Fibroblast of skin of left quadriceps (primary cell): ENCODE measurements around the gene MCIDAS.

Experiments
- DNase-seq, 2 experiments: peaks; one replicate each; pipeline ENCODE4 v3.0.0-alpha.2; 2013; ENCODE audit warnings: low read depth in 2 of 2

The MCIDAS gene

DNA sequence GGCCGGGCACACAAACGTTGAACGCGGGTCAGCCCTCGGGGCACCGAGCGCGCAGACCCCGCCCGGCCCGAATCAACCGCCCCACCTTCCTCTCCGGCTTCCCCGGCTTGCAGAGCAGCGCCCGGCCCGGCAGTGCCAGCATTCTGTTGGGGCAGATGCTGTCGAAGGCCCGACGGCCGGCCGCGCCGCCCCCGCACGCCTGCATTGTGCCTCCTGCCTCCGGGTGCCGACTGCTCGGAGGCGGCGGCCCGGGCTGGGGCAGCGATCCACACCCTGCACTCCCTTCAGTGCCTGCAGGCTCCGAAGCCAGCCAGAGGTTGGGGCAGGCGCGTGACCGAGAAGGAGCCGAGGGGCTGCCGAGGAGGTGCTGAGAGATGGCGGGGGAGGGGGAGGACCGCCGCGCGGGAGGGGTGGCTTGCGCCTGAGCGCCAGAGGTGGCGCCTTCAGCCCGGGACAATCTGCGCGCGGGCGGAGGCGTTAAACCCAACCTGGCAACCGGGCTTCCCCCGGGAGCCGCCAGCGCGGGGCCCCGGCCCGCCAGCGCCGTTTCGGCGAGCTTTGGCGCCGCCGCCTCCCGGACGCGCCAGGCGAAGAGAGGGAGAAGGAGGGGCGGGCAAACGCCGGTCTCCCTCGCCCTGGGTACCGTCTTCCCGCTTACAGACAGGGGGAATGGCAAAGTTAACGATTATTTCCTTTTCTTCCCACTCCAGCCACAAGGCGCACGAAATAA, at the start of gene MCIDAS:
Gene MCIDAS (minus strand): TSS at position 382 of the 730 bp plus-strand sequence. CDS start 177 bp downstream, at position 205.
- no peak for DNase-seq

DNA sequence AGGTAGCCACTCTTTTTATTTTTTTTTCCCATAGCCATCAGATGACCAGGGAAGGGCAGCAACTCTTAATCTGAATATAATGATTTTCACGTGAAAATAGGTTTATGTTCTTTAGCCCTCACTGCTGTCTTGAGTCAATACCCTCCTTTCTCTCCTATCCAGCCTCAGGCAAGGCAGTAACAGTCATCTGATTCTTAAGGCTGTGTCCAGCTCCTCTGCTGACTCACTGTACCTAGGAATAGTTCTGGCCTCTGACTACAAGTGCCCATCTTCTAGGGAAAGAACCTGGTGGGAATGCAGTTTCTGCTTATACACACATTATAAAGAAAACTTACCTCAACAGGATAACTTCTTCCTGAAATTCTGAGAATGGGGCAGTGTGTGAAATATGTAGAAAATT, 49.7 kb upstream of the MCIDAS start:
- no peak for DNase-seq

DNA sequence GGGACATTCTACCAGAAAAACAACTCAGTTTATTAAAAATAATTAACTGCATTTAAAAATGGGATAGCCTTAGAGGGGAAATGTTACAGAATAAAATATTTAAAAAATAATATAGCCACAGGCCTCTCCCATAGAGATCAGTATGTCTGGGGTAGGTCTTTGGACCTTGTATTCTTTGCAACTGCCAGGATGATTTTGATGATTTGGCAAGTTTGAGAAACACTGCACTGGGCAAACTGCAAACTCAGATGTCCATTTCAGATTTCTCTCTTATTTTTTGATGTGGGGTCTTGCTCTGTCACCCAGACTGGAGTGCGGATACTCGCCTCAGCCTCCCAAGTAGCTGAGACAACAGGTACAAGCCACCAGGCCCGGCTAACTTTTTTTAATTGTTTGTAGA, 31.2 kb upstream of the MCIDAS start:
- no peak for DNase-seq

DNA sequence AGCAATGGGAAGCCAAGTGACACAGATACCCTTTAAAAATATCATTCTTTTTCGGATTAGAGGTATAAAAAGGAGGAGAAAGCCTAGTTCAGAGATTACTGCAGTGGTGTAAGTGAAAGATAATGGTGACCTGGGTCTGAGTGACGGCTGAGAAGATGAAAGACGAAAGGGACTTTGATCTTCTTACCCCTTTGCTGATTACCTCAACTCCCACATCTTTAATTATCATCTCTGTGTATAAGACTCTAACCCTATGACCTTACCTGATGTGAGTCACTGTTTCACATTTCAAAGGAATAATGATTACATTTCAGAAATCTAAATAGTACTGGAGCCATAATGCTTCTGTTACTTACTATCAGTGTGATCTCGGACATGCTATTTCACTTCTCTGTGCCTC, 27.7 kb upstream of the MCIDAS start:
- no peak for DNase-seq

DNA sequence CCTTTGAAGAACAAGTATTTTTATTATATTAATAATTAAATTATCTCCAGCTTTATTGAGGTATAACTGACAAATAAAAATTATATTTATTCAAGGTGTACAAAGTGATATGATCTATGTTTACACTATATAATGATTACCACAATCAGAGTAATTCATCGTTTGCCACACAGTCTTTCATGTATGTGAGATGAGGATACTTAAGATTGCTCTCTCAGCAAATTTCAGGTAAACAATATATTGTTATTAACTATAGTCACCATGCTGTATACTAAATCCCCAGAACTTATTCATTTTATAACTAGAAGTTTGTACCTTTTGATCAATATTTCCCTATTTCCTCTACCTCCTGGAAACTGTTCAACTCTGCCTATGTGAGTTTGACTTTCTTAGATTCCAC, 22.9 kb upstream of the MCIDAS start:
- no peak for DNase-seq

DNA sequence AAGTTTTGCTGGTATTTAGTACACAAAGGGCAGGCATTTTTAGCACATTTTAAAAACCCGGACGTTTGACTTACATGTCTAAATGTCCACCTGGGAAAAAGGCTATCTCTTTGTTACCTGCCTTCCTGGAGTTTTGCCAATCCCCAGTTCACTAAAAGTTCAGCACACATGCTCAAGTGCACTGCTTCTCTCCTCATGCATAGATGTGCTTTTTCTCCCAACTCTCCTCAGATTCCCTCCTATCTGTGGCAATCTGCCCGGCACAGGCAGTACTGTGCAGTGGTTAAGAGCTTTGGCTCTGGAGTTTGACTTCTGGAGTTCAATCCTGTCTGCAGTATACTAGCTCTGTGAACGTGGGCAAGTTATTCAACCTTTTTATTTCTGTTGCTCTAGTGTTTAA, 14.6 kb upstream of the MCIDAS start:
- no peak for DNase-seq

DNA sequence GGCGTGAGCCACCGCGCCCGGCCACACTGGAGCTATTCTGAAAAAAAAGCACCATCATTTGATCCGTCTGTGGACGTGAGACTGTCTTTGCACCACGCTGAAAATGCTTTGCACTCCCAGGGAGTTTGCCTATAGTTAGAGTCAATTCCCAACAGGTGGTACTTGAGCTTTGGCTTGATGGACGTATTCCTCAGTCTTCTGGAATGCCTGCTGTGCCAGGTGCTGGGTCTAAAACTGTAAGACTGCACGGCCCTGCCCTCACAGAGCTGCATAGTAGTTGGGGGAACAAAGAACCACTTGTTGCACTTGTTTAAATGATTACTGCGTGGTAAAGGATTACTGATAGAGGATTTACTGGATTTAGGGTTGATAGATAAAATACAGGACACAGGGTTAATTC, 9.7 kb upstream of the MCIDAS start:
- no peak for DNase-seq

DNA sequence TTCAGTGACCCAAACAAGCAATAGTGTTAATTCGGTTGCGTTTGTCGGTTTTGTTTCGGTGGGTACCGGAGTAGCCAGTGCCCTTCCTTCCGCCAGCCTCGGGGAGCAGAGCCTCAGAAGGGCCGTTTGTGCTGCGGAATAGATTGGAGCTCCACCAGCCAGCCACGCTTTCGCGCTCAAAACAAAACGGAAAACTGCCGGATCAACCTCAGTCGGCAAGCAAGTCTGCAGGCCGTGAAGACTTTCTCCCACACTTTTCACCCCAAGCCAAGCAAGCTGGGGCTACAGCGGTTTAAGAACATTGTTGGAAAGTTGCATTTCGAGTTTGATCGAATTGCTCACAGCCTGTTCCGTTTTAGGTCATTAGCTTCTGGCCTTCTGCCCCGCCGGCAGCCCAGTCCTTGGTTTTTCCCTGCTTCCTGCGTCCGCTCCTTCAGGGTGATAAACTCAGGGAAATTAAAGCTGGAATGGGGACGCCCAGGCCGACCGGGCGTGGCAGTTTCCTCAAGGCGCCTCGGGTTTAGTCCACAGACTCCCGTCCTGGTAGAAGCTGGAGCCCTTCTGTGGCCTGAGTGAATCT, 7.1 kb upstream of the MCIDAS start:
- DNase-seq = no peak

DNA sequence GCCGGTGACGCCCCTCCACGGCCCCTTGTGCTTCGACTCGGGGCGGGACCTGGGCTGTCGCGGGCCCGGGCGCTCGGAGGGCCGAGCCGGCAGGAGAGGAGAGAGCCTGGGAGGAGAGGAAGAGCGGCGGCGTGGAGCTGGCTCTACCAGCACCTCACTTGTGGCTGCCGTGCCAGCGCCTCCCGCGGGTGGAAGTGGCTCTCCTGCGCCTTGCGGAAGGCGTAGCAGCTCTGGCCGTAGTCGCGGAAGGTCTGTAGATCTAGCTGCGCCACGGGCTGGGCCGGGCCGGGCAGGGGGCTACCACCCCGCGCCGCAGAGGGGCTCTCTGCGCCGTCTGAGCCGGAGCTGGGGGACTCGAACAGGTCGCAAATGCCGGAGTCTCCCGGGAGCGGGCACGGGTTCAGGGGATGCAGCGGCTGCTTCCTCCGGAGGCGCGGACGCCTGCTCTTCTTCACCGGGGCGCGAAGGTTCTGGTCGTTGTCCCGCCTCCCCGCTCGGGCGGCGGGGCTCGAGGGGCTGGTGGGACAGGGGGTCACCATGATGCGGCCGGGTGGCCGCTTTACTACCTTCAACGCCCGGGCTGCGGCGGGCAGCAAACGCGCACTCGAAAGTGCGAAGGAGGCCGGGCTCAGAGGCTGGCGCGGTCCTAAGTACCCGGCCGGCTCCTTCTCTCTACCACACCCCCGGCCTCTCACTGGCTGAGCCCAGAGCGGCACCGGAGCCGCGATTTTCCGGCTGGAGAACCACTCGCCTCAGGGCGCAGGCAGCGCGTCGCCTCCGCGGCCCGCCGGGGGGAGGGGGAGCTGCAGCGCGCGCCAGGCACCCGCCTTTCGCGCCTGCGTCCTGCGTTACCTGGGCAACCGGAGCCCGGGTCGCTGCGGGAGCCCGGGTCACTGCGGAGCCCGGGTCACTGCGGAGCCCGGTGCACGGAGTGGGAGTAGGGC, 6.1 kb upstream of the MCIDAS start, which contains the start of gene CCNO:
Gene CCNO (minus strand): TSS at position 624 of the 944 bp plus-strand sequence. CDS start 85 bp downstream, at position 539.
- DNase-seq = no peak

DNA sequence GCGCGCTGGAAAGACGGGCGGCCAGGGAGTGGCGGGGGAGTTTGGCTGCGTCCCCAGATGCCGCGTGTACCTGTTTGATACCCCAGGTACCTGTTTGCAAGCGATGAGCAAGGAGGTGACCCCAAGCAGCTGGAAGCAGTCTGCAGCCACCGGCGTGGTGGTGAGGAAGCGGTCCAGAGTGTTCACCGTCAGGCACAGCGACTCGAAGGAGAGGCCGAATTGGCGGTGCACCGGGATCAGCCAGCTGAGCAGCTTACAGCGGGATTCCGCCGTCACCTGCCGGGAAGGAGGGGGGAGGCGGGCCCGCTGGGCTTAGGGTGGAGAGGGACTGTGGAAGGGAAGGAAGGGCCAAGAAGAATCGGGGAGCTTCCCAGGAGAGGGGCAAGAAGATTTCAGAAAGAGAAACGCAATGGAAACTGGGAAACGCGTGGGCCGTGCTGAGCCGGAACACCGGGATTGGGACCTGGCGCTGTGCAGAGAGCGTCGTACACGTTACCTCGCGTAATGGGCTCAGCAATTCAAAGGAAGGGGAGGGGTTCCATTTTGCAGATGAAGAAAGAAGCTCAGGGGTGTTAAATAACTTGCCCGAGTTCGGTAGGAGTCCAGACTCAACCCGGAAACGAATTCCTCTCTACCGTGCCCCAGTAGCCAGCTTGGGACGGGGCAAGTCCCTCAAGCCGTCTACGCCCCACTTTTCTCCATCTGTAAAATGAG, 5.3 kb upstream of the MCIDAS start:
- no peak for DNase-seq

DNA sequence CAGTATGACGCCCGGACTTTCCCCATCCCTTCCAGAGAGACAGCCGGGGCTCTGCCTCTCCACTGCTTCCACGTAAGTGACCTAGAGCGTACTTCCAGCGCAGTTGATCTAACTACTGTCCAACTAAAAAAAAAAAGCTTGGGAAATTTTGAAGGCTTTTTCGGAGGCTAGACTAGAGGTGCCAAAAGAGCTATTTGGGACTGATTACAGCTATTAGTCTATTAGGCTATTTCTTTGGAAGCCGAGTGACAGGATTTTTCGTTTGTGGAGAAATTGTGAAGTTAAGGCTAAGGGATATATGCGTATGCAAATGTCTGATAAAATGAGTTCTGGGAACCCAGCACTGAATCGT, 4.8 kb upstream of the MCIDAS start:
- no peak for DNase-seq

DNA sequence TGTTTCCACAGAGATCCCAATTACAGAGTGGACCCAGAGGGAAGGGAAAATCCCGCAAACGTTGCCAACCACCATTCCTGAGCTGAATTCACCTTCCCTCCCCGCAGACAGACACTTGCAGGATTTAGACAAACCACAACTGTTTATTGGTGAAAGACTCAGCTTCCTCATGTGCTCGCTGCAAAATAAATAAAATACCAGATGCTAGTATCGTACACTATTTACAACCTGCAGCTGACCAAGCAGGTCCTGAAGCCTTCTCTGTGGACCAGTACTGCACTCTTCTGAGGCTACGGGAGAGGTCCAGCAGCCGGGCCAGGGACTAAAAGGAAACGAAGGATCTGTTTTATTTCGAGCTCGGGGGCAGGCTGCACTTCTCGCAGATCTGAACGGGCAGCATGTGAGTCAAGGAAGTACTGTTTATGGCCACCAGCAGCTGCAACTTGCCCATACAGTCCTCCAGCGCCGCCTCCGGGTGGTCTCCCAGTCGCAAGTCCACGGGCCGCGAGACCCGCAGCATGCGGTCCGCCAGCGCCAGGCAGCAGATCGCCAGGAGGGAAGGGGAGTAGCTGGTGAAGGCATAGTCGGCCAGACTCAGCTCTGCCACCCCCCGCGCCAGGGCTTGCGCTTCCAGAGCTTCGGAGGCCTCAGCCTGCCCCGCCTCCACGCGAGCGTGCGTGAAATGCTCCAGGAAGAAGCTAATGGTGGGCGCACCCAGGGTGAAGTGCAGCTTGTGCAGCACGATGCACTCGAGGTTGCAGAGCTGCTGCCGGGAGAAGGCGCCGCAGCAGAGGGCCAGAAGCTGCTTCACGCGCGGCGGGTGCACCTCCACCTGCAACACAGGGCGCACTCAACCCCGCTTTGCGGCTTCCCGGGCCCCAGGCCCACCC, 4.2 kb upstream of the MCIDAS start:
- DNase-seq = no peak

DNA sequence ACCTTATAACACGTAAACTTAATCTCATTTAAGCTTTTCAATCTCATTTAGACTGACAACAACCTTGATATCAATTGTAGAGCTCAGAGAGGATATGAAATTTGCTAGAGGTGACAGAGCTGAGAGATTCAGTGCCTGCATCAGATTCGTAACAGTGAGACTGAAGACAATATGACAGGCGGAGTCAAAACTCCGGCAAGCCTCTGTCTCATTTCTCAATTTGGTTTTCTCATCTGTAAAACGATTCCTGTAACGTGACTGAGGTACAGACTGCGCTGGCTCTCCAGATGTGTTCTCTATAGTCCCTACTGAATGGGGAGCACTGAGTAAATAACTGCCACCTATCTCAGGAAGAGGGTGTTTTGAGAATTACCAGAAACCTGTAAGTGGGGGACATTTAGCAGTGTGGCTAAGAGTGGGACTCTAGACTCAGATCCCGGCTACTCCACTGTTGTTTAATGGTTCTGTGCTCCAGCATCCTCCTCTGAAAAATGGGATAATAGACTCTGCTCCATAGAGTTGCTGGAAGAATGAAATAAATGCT, 3.0 kb upstream of the MCIDAS start:
- DNase-seq = no peak

DNA sequence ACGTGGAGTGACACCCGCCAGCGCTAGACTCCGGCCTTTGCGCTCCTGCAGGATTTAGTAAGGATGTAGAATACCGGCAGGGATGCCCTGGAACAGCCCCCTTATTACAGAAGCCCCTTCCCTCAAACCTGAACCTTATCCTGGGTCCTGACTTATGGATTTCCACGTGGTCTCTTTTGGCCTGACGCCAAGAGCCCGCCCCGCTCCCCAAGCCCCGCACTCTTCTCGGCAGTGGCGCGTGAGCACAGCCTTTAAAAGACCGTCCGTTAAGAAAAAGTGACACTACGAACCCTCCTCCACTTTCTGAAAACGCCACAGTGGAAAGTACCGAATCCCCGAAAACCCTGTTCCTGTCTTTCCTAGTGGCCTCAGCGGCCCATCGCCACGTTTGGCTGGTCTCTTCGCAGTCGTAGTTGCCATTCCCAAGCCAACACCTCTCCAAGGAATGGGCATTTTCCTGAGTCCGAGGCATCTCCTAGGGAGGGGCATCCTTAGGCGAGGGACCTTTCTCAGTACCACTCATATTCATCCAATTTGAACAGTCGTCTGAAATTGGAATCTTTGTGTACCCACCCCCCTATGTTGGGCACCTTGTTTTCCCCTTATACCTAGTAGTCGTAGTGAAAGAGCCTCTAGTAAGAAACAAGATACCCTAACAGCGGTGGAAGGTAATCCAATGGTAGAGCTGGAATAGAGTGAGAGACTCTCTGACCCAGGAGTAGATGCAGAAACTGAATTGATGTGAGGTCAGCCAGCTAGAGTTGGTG, 732 bp upstream of the MCIDAS start:
- DNase-seq = no peak

DNA sequence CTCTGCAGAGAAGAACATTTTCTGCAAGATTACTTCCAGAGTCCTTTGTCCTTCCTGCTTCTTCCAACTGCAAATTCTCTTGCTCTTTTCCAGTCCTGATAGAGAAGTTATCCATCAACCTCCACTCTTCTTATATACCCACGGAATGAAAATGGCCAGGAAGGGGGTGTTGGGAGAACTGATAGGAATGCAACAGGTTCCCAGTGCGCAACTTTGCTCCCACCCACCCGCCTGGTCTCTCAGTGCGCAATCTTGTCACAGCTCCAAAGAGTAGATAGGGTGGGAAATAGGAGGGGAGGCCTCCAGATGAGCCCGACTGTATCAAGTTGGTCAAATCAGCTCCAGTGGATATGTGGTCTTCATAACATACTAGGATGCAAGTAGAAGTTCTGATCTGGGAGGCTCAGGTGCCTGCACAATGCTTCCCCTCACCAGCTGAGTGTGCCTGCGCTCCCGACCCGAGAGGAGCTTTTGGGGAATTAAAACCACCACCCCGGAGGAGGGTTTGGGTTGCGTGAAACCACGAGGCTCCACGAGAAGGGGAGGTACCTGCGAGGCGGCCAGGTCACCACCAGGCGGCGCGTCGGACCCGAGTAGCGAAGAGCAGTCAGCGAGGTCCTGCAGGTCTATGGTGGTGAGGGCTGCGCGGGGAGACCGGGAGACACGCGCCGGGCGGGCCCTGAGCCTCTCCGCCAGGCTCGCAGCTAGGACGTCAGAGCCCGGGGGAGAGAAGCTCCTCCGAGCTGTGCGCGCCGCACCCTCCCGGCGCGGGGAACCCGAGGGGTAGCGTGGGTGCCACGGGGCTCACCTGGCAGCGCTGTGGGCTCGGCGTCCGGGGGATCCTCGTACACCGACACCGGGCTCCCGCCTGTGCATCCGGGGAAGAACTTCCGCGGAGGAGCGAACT, 835 bp downstream of the MCIDAS start:
- DNase-seq = no peak

DNA sequence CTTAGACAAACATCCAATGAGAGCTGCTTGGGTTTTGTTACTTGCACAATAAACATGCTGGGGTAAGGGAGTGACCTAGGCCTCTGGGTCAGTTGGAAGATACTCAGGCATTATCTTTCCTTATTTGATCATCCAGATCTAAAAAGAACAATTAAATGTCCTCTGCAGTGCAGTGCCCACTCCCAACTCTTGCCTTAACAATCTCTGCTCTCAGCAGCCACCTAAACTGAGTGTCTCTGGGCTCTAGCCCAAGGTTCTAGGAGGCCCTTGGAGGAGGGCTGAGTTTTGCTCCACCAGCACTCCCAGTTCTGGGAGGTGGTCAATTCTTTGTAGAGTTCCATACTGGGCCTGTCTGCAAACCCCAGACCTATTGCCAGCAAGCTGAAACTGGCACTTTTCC, 1.8 kb downstream of the MCIDAS start:
- DNase-seq = no peak

DNA sequence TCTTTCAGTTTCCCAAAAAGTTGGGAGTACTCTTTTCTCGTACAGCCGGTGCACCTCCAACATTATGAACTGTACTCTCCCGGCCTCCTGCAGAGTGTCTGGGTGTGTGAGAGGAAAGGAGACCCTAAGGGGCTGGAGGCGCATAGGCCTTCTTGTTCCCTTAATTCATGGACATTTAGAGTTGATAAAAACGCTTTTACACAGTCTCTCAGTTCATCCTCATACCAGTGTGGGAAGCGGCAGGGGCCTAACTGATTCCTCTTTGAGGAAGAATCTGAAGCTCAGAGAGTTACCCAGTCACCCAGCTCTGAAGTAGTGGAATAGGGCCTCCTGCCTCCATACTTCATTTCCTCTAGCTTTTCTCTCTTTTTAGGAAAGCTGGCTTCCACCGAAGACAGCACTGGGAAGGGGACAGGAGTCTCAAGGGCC, 3.3 kb downstream of the MCIDAS start:
- DNase-seq = no peak

DNA sequence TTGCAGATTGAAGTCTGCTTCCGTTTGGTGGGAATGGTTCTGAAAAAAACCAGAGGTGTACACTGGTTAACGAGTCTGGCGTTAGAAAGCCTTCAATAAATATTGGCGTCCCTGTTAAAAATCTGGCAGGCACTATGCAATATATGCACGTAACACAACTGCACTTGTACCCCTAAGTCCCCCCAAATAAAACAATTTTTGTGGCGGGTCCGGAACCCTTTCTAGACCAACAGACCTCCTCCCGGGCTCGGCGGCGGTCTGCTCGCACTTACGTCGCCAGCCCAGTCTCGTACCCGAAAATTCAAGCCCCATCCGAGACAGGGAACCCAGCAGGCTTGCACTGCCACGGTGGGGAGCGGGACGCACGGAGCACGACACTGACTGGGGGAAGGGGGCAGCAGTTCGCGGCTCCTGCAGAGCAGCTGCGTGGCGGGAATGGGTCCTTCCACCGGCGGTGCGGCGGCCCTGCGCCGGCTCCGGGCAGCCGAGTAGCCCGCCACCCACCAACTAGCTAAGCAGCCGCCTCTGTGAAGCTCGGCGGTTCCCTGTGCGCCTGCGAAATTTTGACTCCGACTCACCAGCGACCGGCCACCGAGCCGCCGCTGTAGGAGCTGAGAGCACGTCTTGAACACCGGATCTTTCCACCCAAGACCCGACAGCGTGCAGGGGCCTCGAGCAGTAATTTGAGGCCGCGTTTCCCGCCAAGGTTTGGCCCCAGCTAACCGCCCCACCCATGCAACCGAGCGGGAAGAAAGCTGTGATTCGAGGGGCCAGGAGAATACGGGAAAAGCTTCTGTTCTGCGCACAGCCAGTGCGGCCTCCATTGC, 3.9 kb downstream of the MCIDAS start:
- no peak for DNase-seq
